Lower leg skin (tissue), 3 donors: ENCODE data around the gene KSR2.

ENCODE experiments used
- CTCF ChIP-seq, 3 donors: fragments of 450-650 bp; IDR thresholded peaks; one replicate each; pipeline ENCODE4 v1.5.1; 2016; ENCODE audit warnings: antibody characterized with exemption in 3 of 3, mild to moderate bottlenecking in 3 of 3, moderate library complexity in 2 of 3
- POLR2A ChIP-seq, 2 donors: fragments of 450-650 bp; IDR thresholded peaks; one replicate each; pipeline ENCODE4 v1.6.1; 2016 to 2017; ENCODE audit warnings: antibody characterized with exemption in 2 of 2, mild to moderate bottlenecking in 1 of 2, moderate library complexity in 1 of 2

GRCh38 chr12:117606024-117606423 lies 362.8 kb downstream of the KSR2 start:
- no peak for TF ChIP-seq CTCF (IDR thresholded peaks at IDR 0.05)
- no peak for TF ChIP-seq POLR2A (IDR thresholded peaks at IDR 0.05)
